HEK293T (cell line): ENCODE measurements around the gene GAR1.
"Not testable (repeated sequence)": the region's sequence is repeated elsewhere in the genome, so short reads cannot be mapped to it uniquely, and the experiment has no call there.

Experiments used
- BHLHE40 ChIP-seq: fragments of 450-650 bp; IDR thresholded peaks from 2 replicates; pipeline ENCODE4 v1.6.1; 2016; ENCODE audit warnings: mild to moderate bottlenecking, moderate library complexity, borderline replicate concordance
- CTBP1 ChIP-seq: fragments of 450-650 bp; IDR thresholded peaks from 2 replicates; pipeline ENCODE4 v1.6.1; 2016; ENCODE audit warnings: borderline replicate concordance
- FOXA1 ChIP-seq: fragments of 450-650 bp; IDR thresholded peaks from 2 replicates; pipeline ENCODE4 v1.6.1; 2016; ENCODE audit warnings: mild to moderate bottlenecking
- FOXK2 ChIP-seq: fragments of 450-650 bp; IDR thresholded peaks from 2 replicates; pipeline ENCODE4 v1.6.1; 2016; ENCODE audit warnings: mild to moderate bottlenecking
- SUZ12 ChIP-seq: fragments of 450-650 bp; IDR thresholded peaks from 2 replicates; pipeline ENCODE4 v1.6.1; 2016; ENCODE audit warnings: mild to moderate bottlenecking

DNA sequence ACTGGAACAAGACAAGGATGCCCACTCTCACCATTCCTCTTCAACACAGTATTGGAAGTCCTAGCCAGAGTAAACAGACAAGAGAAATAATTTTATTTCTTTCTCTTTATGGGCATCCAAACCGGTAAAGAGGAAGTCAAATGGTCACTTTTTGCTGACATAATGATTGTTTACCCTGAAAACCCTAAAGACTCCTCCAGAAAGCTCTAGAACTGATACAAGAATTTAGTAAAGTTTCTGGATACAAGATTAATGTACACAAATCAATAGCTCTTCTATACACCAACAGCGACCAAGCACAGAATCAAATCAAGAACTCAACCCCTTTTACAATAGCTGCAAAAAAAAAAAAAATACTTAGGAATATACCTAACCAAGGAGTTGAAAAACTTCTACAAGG, 33.5 kb upstream of the GAR1 start:
- TF ChIP-seq SUZ12, FOXK2, CTBP1, FOXA1, BHLHE40: not testable (repeated sequence)
